ENCODE data around the gene ROBO2.

ROBO2 gene

GRCh38 chr3:77267589-77267988 is 227.7 kb downstream of the ROBO2 start:
- Mint-ChIP-seq H3K27me3 (no peaks in the 10 kb centered on the region), H3K4me1 (no peaks in the 10 kb centered on the region), H3K9me3 (peaks cover 27% of the 10 kb centered on the region), H3K36me3 (ENCODE audit: insufficient read depth) (no peaks in the 10 kb centered on the region), H3K4me3 (no peak overlapping the region), H3K27ac (ENCODE audit: low read depth) (no peak overlapping the region)
- no peak for ATAC-seq (replicated peaks; ENCODE audit: extremely low read depth, poor library complexity, severe bottlenecking)
- DNase-seq (ENCODE audit: low spot score in 2 of 2) = no peak

- DNase-seq (ENCODE audit: low spot score in 2 of 2) (no peak), ATAC-seq (replicated peaks; ENCODE audit: extremely low read depth, poor library complexity, severe bottlenecking) (no peak)
- no peak overlapping the region for H3K4me3 Mint-ChIP-seq
- H3K36me3 Mint-ChIP-seq (ENCODE audit: insufficient read depth) = no peaks in the 10 kb centered on the region
- H3K27ac Mint-ChIP-seq (ENCODE audit: low read depth) = no peak overlapping the region
- H3K9me3 Mint-ChIP-seq = peaks cover 18% of the 10 kb centered on the region
- H3K4me1 Mint-ChIP-seq = no peaks in the 10 kb centered on the region
- H3K27me3 Mint-ChIP-seq = no peaks in the 10 kb centered on the region
These were observed 231.4 kb downstream of the ROBO2 start for GRCh38 chr3:77271306-77271705.

GRCh38 chr3:77271711-77272110 is 231.8 kb downstream of the ROBO2 start:
- no peak for DNase-seq (ENCODE audit: low spot score in 2 of 2)
- Mint-ChIP-seq H3K27me3 (no peaks in the 10 kb centered on the region), H3K27ac (ENCODE audit: low read depth) (no peak overlapping the region), H3K4me1 (no peaks in the 10 kb centered on the region), H3K4me3 (no peak overlapping the region), H3K9me3 (peaks cover 14% of the 10 kb centered on the region), H3K36me3 (ENCODE audit: insufficient read depth) (peaks cover 2% of the 10 kb centered on the region)
- ATAC-seq (replicated peaks; ENCODE audit: extremely low read depth, poor library complexity, severe bottlenecking) = no peak

- Mint-ChIP-seq H3K27ac (ENCODE audit: low read depth) (no peak overlapping the region), H3K9me3 (peaks cover 15% of the 10 kb centered on the region), H3K27me3 (no peaks in the 10 kb centered on the region), H3K36me3 (ENCODE audit: insufficient read depth) (peaks cover 2% of the 10 kb centered on the region), H3K4me1 (no peaks in the 10 kb centered on the region), H3K4me3 (no peak overlapping the region)
- ATAC-seq (replicated peaks; ENCODE audit: extremely low read depth, poor library complexity, severe bottlenecking) (no peak), DNase-seq (ENCODE audit: low spot score in 2 of 2) (no peak)
These were observed 239.4 kb downstream of the ROBO2 start for GRCh38 chr3:77279276-77279675.

- H3K4me1 Mint-ChIP-seq = no peaks in the 10 kb centered on the region
- H3K27me3 Mint-ChIP-seq = no peaks in the 10 kb centered on the region
- no peaks in the 10 kb centered on the region for H3K36me3 Mint-ChIP-seq (ENCODE audit: insufficient read depth)
- H3K27ac Mint-ChIP-seq (ENCODE audit: low read depth) = no peak overlapping the region
- no peak for DNase-seq (ENCODE audit: low spot score in 2 of 2)
- peaks cover 15% of the 10 kb centered on the region for H3K9me3 Mint-ChIP-seq
- no peak overlapping the region for H3K4me3 Mint-ChIP-seq
- no peak for ATAC-seq (replicated peaks; ENCODE audit: extremely low read depth, poor library complexity, severe bottlenecking)
These were observed 241.8 kb downstream of the ROBO2 start for GRCh38 chr3:77281721-77282120.

GRCh38 chr3:77283108-77283507 is 243.2 kb downstream of the ROBO2 start:
- Mint-ChIP-seq H3K27me3 (no peaks in the 10 kb centered on the region), H3K27ac (ENCODE audit: low read depth) (no peak overlapping the region), H3K9me3 (peaks cover 5% of the 10 kb centered on the region), H3K4me1 (no peaks in the 10 kb centered on the region), H3K4me3 (no peak overlapping the region), H3K36me3 (ENCODE audit: insufficient read depth) (no peaks in the 10 kb centered on the region)
- DNase-seq (ENCODE audit: low spot score in 2 of 2) (no peak), ATAC-seq (replicated peaks; ENCODE audit: extremely low read depth, poor library complexity, severe bottlenecking) (no peak)

- Mint-ChIP-seq H3K4me3 (no peak overlapping the region), H3K27ac (ENCODE audit: low read depth) (no peak overlapping the region), H3K36me3 (ENCODE audit: insufficient read depth) (no peaks in the 10 kb centered on the region), H3K9me3 (peaks cover 20% of the 10 kb centered on the region), H3K27me3 (no peaks in the 10 kb centered on the region), H3K4me1 (no peaks in the 10 kb centered on the region)
- DNase-seq (ENCODE audit: low spot score in 2 of 2) (no peak), ATAC-seq (replicated peaks; ENCODE audit: extremely low read depth, poor library complexity, severe bottlenecking) (no peak)
These were observed 248.4 kb downstream of the ROBO2 start for GRCh38 chr3:77288348-77288747.

- no peaks in the 10 kb centered on the region for H3K36me3 Mint-ChIP-seq (ENCODE audit: insufficient read depth)
- no peak overlapping the region for H3K4me3 Mint-ChIP-seq
- H3K9me3 Mint-ChIP-seq = peaks cover 66% of the 10 kb centered on the region
- no peaks in the 10 kb centered on the region for H3K27me3 Mint-ChIP-seq
- ATAC-seq (replicated peaks; ENCODE audit: extremely low read depth, poor library complexity, severe bottlenecking) (no peak), DNase-seq (ENCODE audit: low spot score in 2 of 2) (no peak)
- H3K4me1 Mint-ChIP-seq = no peaks in the 10 kb centered on the region
- no peak overlapping the region for H3K27ac Mint-ChIP-seq (ENCODE audit: low read depth)
These were observed 256.6 kb downstream of the ROBO2 start for GRCh38 chr3:77296527-77296926.

GRCh38 chr3:77298417-77298816 is 258.5 kb downstream of the ROBO2 start:
- Mint-ChIP-seq H3K4me3 (no peak overlapping the region), H3K9me3 (peaks cover 51% of the 10 kb centered on the region), H3K27me3 (no peaks in the 10 kb centered on the region), H3K27ac (ENCODE audit: low read depth) (no peak overlapping the region), H3K4me1 (no peaks in the 10 kb centered on the region), H3K36me3 (ENCODE audit: insufficient read depth) (no peaks in the 10 kb centered on the region)
- DNase-seq (ENCODE audit: low spot score in 2 of 2) (no peak), ATAC-seq (replicated peaks; ENCODE audit: extremely low read depth, poor library complexity, severe bottlenecking) (no peak)

GRCh38 chr3:77303955-77304699 is 264.2 kb downstream of the ROBO2 start:
- H3K9me3 Mint-ChIP-seq = peaks cover 11% of the 10 kb centered on the region
- DNase-seq (ENCODE audit: low spot score in 2 of 2) (no peak), ATAC-seq (replicated peaks; ENCODE audit: extremely low read depth, poor library complexity, severe bottlenecking) (no peak)
- H3K4me3 Mint-ChIP-seq = no peak overlapping the region
- no peaks in the 10 kb centered on the region for H3K36me3 Mint-ChIP-seq (ENCODE audit: insufficient read depth)
- no peaks in the 10 kb centered on the region for H3K27me3 Mint-ChIP-seq
- no peaks in the 10 kb centered on the region for H3K4me1 Mint-ChIP-seq
- no peak overlapping the region for H3K27ac Mint-ChIP-seq (ENCODE audit: low read depth)

GRCh38 chr3:77304700-77305021 is 264.8 kb downstream of the ROBO2 start:
- Mint-ChIP-seq H3K27me3 (no peaks in the 10 kb centered on the region), H3K9me3 (peaks cover 6% of the 10 kb centered on the region)

GRCh38 chr3:77309460-77309859 is 269.6 kb downstream of the ROBO2 start:
- Mint-ChIP-seq H3K9me3 (peaks cover 4% of the 10 kb centered on the region), H3K4me3 (no peak overlapping the region), H3K27ac (ENCODE audit: low read depth) (no peak overlapping the region), H3K27me3 (no peaks in the 10 kb centered on the region), H3K36me3 (ENCODE audit: insufficient read depth) (no peaks in the 10 kb centered on the region), H3K4me1 (no peaks in the 10 kb centered on the region)
- DNase-seq (ENCODE audit: low spot score in 2 of 2) (no peak), ATAC-seq (replicated peaks; ENCODE audit: extremely low read depth, poor library complexity, severe bottlenecking) (no peak)

More at GRCh38 chr3:77304700-77305021, 264.8 kb downstream of the ROBO2 start:
- ATAC-seq (replicated peaks; ENCODE audit: extremely low read depth, poor library complexity, severe bottlenecking) = no peak
- H3K4me3 Mint-ChIP-seq = no peak overlapping the region
- H3K4me1 Mint-ChIP-seq = no peaks in the 10 kb centered on the region
- DNase-seq (ENCODE audit: low spot score in 2 of 2) = no peak
- H3K27ac Mint-ChIP-seq (ENCODE audit: low read depth) = no peak overlapping the region
- no peaks in the 10 kb centered on the region for H3K36me3 Mint-ChIP-seq (ENCODE audit: insufficient read depth)

GRCh38 chr3:77313843-77314242 is 273.9 kb downstream of the ROBO2 start:
- Mint-ChIP-seq H3K27ac (ENCODE audit: low read depth) (no peak overlapping the region), H3K4me3 (no peak overlapping the region), H3K36me3 (ENCODE audit: insufficient read depth) (no peaks in the 10 kb centered on the region), H3K4me1 (no peaks in the 10 kb centered on the region), H3K27me3 (no peaks in the 10 kb centered on the region), H3K9me3 (no peaks in the 10 kb centered on the region)
- ATAC-seq (replicated peaks; ENCODE audit: extremely low read depth, poor library complexity, severe bottlenecking) = no peak
- DNase-seq (ENCODE audit: low spot score in 2 of 2) = no peak
